Measurements from ENCODE around the gene ABI3.

Gene ABI3, protein sequence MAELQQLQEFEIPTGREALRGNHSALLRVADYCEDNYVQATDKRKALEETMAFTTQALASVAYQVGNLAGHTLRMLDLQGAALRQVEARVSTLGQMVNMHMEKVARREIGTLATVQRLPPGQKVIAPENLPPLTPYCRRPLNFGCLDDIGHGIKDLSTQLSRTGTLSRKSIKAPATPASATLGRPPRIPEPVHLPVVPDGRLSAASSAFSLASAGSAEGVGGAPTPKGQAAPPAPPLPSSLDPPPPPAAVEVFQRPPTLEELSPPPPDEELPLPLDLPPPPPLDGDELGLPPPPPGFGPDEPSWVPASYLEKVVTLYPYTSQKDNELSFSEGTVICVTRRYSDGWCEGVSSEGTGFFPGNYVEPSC

GRCh38 chr17:49210158-49211029 is at the start of gene ABI3, which contains the start of gene GNGT2:
TSS of gene ABI3 (plus strand) at chr17:49210707. CDS start at chr17:49210725, 18 bp downstream.
TSS of gene GNGT2 (minus strand) at chr17:49210574. CDS start at chr17:49207422, 3,152 bp downstream.
- DNase-seq (ENCODE audit: low spot score) (no peak), ATAC-seq (ENCODE audit: low read depth) (no peak)
- H3K9me3 ChIP-seq (ENCODE audit: severe bottlenecking) = no peaks in the 10 kb centered on the region
- H3K4me3 ChIP-seq (ENCODE audit: severe bottlenecking) = no peak within 1 kb of the TSS
- no peaks in the 10 kb centered on the region for H3K4me1 ChIP-seq (ENCODE audit: insufficient read depth, poor library complexity, severe bottlenecking)
- TF ChIP-seq, protein P1, sequence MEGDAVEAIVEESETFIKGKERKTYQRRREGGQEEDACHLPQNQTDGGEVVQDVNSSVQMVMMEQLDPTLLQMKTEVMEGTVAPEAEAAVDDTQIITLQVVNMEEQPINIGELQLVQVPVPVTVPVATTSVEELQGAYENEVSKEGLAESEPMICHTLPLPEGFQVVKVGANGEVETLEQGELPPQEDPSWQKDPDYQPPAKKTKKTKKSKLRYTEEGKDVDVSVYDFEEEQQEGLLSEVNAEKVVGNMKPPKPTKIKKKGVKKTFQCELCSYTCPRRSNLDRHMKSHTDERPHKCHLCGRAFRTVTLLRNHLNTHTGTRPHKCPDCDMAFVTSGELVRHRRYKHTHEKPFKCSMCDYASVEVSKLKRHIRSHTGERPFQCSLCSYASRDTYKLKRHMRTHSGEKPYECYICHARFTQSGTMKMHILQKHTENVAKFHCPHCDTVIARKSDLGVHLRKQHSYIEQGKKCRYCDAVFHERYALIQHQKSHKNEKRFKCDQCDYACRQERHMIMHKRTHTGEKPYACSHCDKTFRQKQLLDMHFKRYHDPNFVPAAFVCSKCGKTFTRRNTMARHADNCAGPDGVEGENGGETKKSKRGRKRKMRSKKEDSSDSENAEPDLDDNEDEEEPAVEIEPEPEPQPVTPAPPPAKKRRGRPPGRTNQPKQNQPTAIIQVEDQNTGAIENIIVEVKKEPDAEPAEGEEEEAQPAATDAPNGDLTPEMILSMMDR (IDR thresholded peaks at IDR 0.05; ENCODE audit: poor library complexity, severe bottlenecking) = no peak
- H3K36me3 ChIP-seq (ENCODE audit: low read depth) = no peaks in the 10 kb centered on the region
- no peak within 1 kb of the TSS for H3K27ac ChIP-seq (ENCODE audit: poor library complexity, severe bottlenecking)
- H3K27me3 ChIP-seq (ENCODE audit: insufficient read depth, poor library complexity, severe bottlenecking) = no peaks in the 10 kb centered on the region

- H3K4me1 ChIP-seq (ENCODE audit: insufficient read depth, poor library complexity, severe bottlenecking) = no peaks in the 10 kb centered on the region
- H3K4me3 ChIP-seq (ENCODE audit: severe bottlenecking) = no peak overlapping the region
- no peaks in the 10 kb centered on the region for H3K9me3 ChIP-seq (ENCODE audit: severe bottlenecking)
- H3K27ac ChIP-seq (ENCODE audit: poor library complexity, severe bottlenecking) = no peak overlapping the region
- TF ChIP-seq, protein P1 (IDR thresholded peaks at IDR 0.05; ENCODE audit: poor library complexity, severe bottlenecking) = no peak
- ATAC-seq (ENCODE audit: low read depth) = no peak
- DNase-seq (ENCODE audit: low spot score) = no peak
- no peaks in the 10 kb centered on the region for H3K36me3 ChIP-seq (ENCODE audit: low read depth)
- no peaks in the 10 kb centered on the region for H3K27me3 ChIP-seq (ENCODE audit: insufficient read depth, poor library complexity, severe bottlenecking)
Observed at GRCh38 chr17:49162866-49163265, 47.6 kb upstream of the ABI3 start.

GRCh38 chr17:49165143-49165542 is 45.4 kb upstream of the ABI3 start:
- H3K27ac ChIP-seq (ENCODE audit: poor library complexity, severe bottlenecking) = no peak overlapping the region
- no peaks in the 10 kb centered on the region for H3K36me3 ChIP-seq (ENCODE audit: low read depth)
- H3K9me3 ChIP-seq (ENCODE audit: severe bottlenecking) = no peaks in the 10 kb centered on the region

DNA sequence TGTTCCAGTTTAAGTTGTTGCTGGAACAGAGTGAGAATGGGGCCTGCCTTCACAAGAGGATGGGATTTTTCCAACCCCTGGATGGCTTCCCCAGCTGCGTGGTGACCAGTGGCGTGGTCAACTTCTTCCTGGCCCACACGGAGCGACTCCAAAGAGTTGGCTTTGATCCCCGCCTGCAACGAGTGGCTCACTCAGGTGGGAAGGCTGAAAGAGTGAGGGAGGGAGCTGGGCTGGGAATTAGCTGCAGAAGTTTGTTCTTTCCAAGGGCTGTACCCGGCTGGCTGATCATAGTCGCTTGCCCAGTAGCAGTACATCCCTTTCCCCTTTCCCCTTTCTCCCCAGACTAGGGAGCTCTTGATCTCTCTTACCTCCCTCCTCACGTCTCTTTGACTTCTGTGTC is 41.8 kb upstream of the ABI3 start:
- Histone ChIP-seq H3K36me3 (ENCODE audit: low read depth) (no peaks in the 10 kb centered on the region), H3K4me3 (ENCODE audit: severe bottlenecking) (no peak overlapping the region), H3K9me3 (ENCODE audit: severe bottlenecking) (no peaks in the 10 kb centered on the region), H3K4me1 (ENCODE audit: insufficient read depth, poor library complexity, severe bottlenecking) (no peaks in the 10 kb centered on the region), H3K27ac (ENCODE audit: poor library complexity, severe bottlenecking) (no peak overlapping the region), H3K27me3 (ENCODE audit: insufficient read depth, poor library complexity, severe bottlenecking) (no peaks in the 10 kb centered on the region)
- TF ChIP-seq, protein P1 (IDR thresholded peaks at IDR 0.05; ENCODE audit: poor library complexity, severe bottlenecking) = no peak
- DNase-seq (ENCODE audit: low spot score) (no peak), ATAC-seq (ENCODE audit: low read depth) (no peak)

More at GRCh38 chr17:49165143-49165542, 45.4 kb upstream of the ABI3 start:
- Histone ChIP-seq H3K4me1 (ENCODE audit: insufficient read depth, poor library complexity, severe bottlenecking) (no peaks in the 10 kb centered on the region), H3K27me3 (ENCODE audit: insufficient read depth, poor library complexity, severe bottlenecking) (no peaks in the 10 kb centered on the region), H3K4me3 (ENCODE audit: severe bottlenecking) (no peak overlapping the region)
- ATAC-seq (ENCODE audit: low read depth) (no peak), DNase-seq (ENCODE audit: low spot score) (no peak)
- TF ChIP-seq, protein P1 (IDR thresholded peaks at IDR 0.05; ENCODE audit: poor library complexity, severe bottlenecking) = no peak
